Right renal pelvis (tissue), 4 donors: ENCODE results near the gene ADAMTS18. TPM values are rescaled to one million over a fixed set of nuclear protein-coding genes. Genes with fewer than 3 reads are reported as not detected.

Source experiments
- polyA plus RNA-seq, 4 donors: library from polyadenylated mRNA; unstranded; fragments of 120-200 nt; gene quantifications; one replicate each; pipeline ENCODE4 v1.2.1, GENCODE V29; 2013; ENCODE audit not compliant: insufficient read length in 4 of 4

ADAMTS18 gene
- polyA plus RNA-seq, 4 donors: 2.7 to 6.2 (median 4.2) TPM

Other genes with a start within 250 kb of the ADAMTS18 start
- 10 to 100 TPM; 24.3 to 29.0 (median 26.3) TPM for gene MON1B, start 243.8 kb downstream of the ADAMTS18 start, polyA plus RNA-seq
- gene SYCE1L, start 235.6 kb downstream of the ADAMTS18 start, polyA plus RNA-seq: 1 to 10 TPM; 2.7 to 9.2 (median 4.8) TPM